ENCODE data around the gene STX8.

DNA sequence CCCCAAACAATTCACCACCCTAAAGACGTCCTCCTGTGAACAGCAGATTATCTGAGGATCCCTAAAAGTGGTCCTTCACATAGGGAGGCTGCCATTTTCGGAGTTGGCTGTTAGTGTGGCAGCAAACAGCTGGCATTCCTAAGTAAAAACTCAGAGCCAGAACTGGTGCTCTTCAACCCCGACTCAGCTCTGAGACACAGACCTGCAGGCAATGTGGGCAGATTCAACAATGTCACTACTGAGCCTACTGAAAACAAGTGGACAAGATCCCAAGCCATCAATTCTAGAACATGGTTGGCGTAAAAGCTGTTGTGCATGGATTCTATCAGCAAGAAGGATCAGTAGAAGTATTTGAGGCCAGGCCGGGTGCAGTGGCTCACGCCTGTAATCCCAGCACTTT, 307.1 kb downstream of the STX8 start:
- TF ChIP-seq, protein P1, sequence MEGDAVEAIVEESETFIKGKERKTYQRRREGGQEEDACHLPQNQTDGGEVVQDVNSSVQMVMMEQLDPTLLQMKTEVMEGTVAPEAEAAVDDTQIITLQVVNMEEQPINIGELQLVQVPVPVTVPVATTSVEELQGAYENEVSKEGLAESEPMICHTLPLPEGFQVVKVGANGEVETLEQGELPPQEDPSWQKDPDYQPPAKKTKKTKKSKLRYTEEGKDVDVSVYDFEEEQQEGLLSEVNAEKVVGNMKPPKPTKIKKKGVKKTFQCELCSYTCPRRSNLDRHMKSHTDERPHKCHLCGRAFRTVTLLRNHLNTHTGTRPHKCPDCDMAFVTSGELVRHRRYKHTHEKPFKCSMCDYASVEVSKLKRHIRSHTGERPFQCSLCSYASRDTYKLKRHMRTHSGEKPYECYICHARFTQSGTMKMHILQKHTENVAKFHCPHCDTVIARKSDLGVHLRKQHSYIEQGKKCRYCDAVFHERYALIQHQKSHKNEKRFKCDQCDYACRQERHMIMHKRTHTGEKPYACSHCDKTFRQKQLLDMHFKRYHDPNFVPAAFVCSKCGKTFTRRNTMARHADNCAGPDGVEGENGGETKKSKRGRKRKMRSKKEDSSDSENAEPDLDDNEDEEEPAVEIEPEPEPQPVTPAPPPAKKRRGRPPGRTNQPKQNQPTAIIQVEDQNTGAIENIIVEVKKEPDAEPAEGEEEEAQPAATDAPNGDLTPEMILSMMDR (IDR thresholded peaks at IDR 0.05; ENCODE audit: low read depth, low read length): no peak
- no peak for TF ChIP-seq EZH2phosphoT487 (IDR thresholded peaks at IDR 0.05; ENCODE audit: low read depth)
